SH-SY5Y (cell line): ENCODE data around the gene CDKL5.

ENCODE experiments used
- GATA2 ChIP-seq: IDR thresholded peaks from 2 replicates; pipeline ENCODE4 v1.6.1; 2011; ENCODE audit warnings: mild to moderate bottlenecking, low read depth, low read length
- GATA3 ChIP-seq: IDR thresholded peaks from 2 replicates; pipeline ENCODE4 v1.6.1; 2011; ENCODE audit warnings: low read depth, mild to moderate bottlenecking, low read length, moderate library complexity

The CDKL5 gene

DNA sequence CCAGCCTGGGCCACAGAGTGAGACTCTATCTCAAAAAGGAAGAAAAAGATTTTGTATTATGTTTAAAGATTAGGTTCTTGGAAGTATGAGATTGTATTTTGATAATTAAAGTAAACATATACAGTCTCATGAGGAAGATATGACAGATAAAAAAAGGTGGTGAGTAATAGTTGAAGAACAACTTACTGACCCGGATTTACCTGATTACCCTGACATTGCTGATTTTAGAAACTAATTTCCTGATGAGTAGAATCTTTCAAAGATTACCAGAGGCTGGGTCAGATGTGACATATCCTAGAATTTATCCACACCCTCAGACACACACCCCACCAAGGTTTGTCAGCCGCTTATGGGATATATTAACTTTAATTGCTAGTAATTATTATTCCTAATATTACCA, 9.5 kb downstream of the CDKL5 start:
- TF ChIP-seq GATA3 (no peak), GATA2 (no peak)

DNA sequence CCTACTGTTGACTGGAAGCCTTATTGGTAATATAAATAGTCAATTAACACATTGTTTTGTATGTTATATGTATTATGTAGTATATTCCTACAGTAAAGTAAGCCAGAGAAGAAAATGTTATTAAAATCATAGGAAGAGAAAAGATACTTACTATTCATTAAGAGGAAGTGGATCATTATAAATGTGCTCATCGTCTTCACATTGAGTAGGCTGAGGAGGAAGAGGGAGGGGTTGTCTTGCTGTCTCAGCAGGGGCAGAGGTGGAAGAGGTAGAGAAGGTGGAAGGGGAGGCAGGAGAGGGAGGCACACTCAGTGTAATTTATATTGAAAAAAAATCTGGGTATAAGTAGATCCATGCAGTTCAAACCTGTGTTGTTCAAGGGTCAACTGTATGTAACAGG, 10.6 kb downstream of the CDKL5 start:
- TF ChIP-seq GATA3 (no peak), GATA2 (no peak)

DNA sequence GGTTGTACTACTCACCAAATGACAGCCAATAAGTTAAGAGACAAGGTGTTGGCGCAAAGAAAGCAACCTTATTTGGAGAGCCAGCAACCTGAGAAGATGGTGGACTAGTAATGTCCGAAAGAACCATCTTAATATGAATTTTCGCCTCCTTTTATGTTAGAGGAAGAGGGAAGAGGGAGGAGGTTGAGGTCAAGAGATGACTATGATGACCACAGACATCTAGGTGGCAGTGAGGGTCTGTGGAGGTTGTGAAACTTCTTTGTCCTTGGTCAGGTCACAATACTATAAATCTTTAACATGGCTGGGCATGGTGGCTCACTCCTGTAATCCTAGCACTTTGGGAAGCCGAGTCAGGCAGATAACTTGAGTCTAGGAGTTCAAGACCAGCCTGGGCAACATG, 15.4 kb downstream of the CDKL5 start:
- TF ChIP-seq GATA3 (no peak), GATA2 (no peak)

DNA sequence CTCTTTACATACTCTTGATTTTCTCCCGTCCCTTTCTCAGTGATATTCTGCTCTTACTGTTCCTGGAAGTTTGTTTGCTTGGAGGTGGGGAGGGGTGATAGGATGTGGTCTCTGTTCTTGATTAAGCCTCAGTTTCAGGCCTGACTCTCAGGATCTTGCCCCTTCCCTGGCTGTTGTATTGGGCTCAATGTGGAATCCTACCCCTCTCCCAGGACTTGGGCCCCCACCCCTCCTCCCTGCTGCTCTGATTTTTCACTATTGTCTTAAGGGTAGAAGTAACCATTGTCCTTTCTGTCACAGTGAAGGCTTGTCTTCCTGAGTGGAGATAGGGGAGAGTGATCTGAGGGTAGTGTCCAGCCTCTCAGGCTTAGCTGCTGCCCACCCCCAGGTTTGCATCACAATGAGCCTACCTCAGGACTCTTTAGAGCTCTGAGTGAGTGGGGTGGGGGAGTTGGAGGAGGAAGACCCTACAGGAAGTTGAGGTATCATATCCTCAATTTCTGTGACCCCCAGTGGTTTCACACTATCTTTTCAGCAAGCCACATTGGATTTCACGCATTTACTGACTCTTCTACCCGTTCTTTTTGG, 16.5 kb downstream of the CDKL5 start:
- TF ChIP-seq GATA3 = no peak
- no peak for TF ChIP-seq GATA2

DNA sequence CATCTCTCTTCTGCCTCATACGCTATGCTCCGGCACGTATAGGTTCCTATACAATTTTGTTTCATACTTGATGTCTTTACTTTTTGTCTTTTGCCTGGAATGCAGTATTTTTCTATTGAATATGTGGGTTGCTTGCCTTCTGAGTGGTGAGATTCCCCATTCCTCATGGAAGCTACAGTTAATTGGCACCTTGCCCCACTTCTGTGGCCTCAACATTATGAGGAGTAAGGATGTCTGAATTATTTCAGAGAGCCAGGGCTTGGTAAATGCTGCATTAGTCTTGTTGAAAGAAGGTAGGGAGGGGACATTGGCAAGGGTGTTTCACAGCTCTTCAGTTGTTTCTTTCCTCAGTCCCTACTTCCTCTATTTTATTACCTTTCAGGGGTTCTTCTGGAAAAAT, 23.0 kb downstream of the CDKL5 start:
- no peak for TF ChIP-seq GATA2
- no peak for TF ChIP-seq GATA3

DNA sequence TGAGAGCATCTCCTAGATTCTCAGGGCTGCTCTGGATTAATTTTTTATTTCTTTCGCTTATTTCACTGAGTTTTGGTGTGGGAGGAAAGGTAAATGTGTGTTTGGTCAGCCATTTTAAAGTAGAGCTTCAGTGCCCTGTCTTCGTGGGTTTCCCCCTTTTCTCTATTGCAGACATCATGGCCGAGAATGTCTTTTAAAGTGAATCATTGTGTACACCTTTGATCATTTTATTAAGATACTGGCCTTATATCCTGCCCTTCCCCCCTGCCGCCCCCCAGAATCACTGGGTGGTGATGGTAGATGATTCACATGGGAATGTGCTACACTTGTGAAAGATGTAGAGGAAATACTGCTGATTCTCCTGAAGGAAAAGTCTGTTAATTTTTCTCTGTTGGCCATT, 23.8 kb downstream of the CDKL5 start:
- TF ChIP-seq GATA3 = no peak
- TF ChIP-seq GATA2 = no peak

DNA sequence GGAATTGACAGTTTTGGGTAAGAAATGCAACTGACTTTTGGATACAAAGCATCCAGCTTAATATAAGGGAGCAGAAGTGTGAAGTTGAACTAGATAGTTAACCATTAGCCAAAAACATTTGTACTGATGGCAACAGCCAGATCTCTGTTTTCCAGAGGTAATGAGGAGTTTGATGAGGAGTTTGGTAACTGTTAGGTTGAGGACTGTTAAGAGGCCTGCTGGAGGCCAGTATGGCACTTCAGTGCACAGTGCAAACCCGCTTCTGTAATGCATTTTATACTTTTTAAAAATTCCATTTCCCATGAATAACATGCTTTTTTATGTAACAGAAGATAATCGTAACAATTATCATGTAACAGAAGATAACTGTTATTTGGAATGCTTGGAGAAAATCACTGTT, 30.0 kb downstream of the CDKL5 start:
- TF ChIP-seq GATA3 (no peak), GATA2 (no peak)

DNA sequence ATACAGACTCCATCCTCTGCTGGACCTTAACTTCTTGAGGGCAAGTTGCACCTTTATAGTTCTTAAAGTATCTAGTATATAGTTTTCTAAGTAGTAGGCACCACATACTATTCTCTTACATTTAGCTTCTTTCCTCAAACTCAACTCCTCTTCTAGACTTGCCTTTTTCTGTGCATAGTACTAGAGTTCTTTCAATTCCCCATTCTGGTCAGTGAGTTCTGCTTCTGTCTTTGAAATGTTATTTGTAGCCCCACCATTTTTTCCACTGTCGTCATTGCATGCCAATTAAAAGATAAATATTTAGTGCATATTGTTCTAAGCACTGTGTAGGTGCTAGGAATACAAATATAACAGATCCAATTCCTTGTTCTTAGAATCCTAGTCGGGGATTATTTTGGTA, 31.6 kb downstream of the CDKL5 start:
- TF ChIP-seq GATA3 (no peak), GATA2 (no peak)

DNA sequence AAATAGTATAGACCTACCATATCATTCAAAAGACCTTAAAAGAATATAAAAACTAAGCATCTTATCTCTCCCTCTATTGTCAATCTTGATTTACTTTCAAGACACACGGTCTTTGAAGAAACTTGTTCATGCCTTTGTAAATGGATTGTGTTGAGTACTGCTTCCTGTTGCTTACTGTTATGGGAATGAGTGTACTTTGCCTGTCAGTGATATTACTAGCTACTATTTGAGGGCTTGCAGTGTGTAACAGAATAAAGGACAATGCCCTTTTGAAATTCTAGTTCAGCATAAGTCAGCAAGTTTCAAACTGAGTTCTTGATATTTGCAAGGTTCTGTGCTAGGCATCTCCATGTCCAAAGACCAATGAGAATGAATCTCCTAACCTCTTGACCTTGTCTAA, 36.0 kb downstream of the CDKL5 start:
- TF ChIP-seq GATA2 = no peak
- TF ChIP-seq GATA3 = no peak

DNA sequence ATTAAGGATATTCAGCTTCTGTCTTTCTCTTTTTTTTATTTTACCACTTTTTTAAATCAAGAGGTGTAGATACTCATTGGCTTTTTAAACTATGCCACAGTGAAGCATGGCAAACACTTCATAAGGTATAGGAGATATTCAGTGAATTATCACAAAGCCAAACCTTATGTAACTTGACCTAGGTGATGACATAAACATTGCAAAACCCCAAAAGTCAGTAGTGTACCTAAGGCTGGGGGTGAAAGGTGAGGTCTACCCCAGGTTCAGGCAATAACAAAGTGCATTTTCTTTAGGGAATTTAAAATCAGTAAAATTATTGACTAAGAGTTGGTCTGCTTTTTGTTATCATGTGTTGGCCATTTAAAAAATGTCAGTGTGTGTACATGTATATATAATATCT, 39.1 kb downstream of the CDKL5 start:
- TF ChIP-seq GATA3 = no peak
- TF ChIP-seq GATA2 = no peak

DNA sequence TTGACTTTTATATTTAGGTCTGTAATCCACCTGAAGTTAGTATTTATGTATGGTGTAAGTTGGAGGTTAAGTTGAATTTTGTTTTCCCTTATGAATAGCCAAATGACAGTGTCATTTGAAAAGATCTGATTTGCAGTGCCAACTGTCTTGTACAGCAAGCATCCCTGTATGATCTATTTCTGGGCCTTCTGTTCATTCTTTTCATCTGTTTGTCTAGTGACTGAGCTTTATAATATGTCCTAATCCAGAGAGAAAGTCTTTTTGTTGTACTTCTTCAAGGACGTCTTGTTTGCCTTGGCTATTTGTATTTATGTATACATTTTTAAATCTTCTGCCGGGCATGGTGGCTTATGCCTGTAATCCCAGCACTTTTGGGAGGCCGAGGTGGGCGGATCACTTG, 39.6 kb downstream of the CDKL5 start:
- TF ChIP-seq GATA3 (no peak), GATA2 (no peak)

DNA sequence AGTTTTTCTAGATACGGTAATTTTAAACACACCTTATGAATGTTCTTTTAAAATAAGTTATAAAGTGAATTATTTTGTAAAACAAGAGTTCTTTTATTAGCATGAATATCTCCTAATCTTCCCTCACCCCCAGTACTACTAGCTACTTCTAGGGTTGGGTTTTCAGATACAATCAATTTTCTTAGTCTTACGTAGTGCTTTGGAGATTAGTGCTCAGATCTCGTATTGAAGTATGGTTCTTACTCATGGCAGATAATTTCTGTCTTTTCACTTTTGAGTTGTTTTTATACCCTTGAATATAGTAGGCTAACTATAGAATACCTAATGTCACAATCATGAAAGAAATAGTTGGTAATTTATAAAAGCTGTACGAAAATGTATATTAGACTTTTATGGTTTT, 43.2 kb downstream of the CDKL5 start:
- TF ChIP-seq GATA3 = no peak
- TF ChIP-seq GATA2 = no peak

DNA sequence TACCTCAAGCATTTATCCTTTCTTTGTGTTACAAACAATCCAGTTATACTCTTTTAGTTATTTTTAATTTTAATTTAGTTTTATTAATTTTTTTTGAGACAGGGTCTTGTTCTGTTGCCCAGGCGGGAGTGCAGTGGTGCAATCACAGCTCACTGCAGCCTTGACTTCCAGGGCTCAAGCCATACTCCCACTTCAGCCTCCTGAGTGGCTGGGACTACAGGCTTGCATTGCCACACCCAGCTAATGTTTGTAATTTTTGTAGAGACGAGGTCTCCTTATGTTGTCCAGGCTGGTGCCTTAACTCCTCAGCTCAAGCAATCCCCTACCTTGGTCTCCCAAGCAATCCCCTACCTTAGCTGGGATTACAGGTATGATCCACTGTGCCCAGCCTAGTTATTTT, 45.9 kb downstream of the CDKL5 start:
- no peak for TF ChIP-seq GATA3
- no peak for TF ChIP-seq GATA2

DNA sequence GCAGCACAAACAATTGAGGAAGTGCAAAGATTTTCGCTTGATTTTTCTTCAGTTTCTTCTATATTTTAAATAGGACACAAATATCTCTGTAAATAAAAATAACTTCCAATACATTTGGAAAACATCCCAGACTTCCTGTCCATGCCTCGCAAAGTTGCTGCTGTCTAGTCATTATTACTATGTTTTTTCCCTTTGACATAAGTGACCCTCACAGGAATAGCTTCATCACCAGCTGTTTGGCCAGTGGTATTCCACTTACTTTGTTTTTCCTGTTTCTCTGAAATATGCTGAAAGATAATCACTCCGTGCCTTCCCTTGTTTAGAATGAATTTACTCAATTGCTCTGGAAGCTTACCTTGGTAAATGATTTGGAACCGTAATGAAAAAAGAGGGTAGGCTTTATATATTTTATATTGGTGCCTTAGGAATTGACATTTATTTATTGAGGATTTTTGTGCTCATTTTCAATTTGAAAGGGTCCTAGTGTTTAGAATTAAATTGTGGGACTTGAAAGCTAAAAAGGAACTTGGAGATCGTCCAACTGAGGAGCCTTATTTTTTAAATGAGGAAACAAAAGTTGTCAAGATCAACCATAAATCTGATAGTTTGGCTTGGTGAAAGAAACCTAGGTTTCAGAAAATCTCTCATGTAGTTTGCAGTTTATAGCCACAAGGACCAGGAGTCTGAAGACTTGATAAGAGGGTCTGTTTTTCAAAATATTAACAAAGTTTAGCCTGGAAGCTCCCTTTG, 65.6 kb downstream of the CDKL5 start:
- no peak for TF ChIP-seq GATA2
- TF ChIP-seq GATA3 = no peak

DNA sequence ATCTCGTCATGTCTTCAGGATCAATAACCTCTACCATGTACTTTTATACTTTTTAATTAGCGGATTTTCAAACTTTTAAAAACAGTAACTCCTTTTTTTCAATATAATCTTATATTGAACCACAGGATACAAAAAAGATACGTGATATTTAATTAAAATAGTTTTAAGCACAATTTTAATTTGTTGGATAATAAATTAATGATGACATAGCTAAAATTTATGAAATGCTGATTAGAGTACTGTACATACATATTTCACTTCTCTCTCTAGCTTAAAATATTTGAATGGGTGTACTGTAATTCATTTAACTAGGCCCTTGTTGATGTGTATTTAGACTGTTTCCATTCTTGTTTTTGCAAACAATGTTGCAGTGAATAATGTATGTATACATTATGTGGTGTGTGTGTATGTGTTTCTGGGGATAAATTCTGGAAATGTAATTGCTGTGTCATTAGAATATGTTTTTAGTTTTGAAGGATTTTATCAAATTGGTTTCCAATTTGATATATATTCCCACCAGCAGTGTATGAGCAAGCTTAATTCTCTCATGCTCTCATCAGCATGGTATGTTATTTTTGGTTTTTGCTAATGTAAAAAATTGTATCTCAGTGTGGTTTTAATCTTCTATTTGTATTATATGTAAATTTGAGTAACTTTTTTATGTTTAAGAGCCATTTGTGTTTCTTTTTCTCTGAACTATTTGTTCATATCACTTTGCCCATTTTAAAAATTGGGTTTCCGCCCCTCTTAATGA, 66.4 kb downstream of the CDKL5 start:
- TF ChIP-seq GATA2 (no peak), GATA3 (no peak)
